Endothelial cell of hepatic sinusoid (primary cell): ENCODE measurements around the gene ATG7.

Experiments used
- in situ Hi-C: cut with HindIII; loops from 2 replicates; pipeline ENCODE4 v1.10.0; 2017; ENCODE audit warnings: low sequenced_read_pairs

ATG7 gene

GRCh38 chr3:11290743-11291680, 18.8 kb downstream of the ATG7 start:
- in situ Hi-C loops: no loop called here

- in situ Hi-C loops: no loop called here
These were observed 19.6 kb downstream of the ATG7 start for GRCh38 chr3:11291808-11292207.

GRCh38 chr3:11297126-11297525, 24.9 kb downstream of the ATG7 start:
- in situ Hi-C loops: no loop called here

- in situ Hi-C loops: no loop called here
These were observed 28.8 kb downstream of the ATG7 start for GRCh38 chr3:11300970-11301369.

- in situ Hi-C loops: no loop called here
These were observed 30.2 kb downstream of the ATG7 start for GRCh38 chr3:11302444-11302843.

- in situ Hi-C loops: no loop called here
These were observed 32.0 kb downstream of the ATG7 start for GRCh38 chr3:11304175-11304574.

GRCh38 chr3:11305509-11305908, 33.3 kb downstream of the ATG7 start:
- in situ Hi-C loops: no loop called here

- in situ Hi-C loops: no loop called here
These were observed 34.8 kb downstream of the ATG7 start for GRCh38 chr3:11306817-11307589.

- in situ Hi-C loops: no loop called here
These were observed 35.7 kb downstream of the ATG7 start for GRCh38 chr3:11307830-11308432.

- in situ Hi-C loops: no loop called here
These were observed 38.1 kb downstream of the ATG7 start for GRCh38 chr3:11310258-11310657.

- in situ Hi-C loops: no loop called here
These were observed 40.0 kb downstream of the ATG7 start for GRCh38 chr3:11312166-11312565.

- in situ Hi-C loops: no loop called here
These were observed 45.1 kb downstream of the ATG7 start for GRCh38 chr3:11317300-11317699.

- in situ Hi-C loops: no loop called here
These were observed 50.7 kb downstream of the ATG7 start for GRCh38 chr3:11322931-11323330.

- in situ Hi-C loops: no loop called here
These were observed 51.6 kb downstream of the ATG7 start for GRCh38 chr3:11323813-11324212.

- in situ Hi-C loops: loop anchor here (25.0 kb wide), 1 partner anchor 265 kb away; no protein-coding TSS in a partner anchor
These were observed 55.4 kb downstream of the ATG7 start for GRCh38 chr3:11327619-11328018.

- in situ Hi-C loops: loop anchor here (25.0 kb wide), 1 partner anchor 266 kb away; no protein-coding TSS in a partner anchor
These were observed 56.2 kb downstream of the ATG7 start for GRCh38 chr3:11328196-11328945.

GRCh38 chr3:11329777-11330176, 57.6 kb downstream of the ATG7 start:
- in situ Hi-C loops: loop anchor here (25.0 kb wide), 1 partner anchor 267 kb away; no protein-coding TSS in a partner anchor

GRCh38 chr3:11331101-11331500, 58.9 kb downstream of the ATG7 start:
- in situ Hi-C loops: loop anchor here (25.0 kb wide), 1 partner anchor 269 kb away; no protein-coding TSS in a partner anchor

GRCh38 chr3:11335056-11335608, 62.9 kb downstream of the ATG7 start:
- in situ Hi-C loops: loop anchor here (25.0 kb wide), 1 partner anchor 273 kb away; no protein-coding TSS in a partner anchor

- in situ Hi-C loops: loop anchor here (25.0 kb wide), 1 partner anchor 277 kb away; no protein-coding TSS in a partner anchor
These were observed 67.3 kb downstream of the ATG7 start for GRCh38 chr3:11339541-11339940.
